Measurements from ENCODE around the gene WDR75.
"Not testable (repeated sequence)": the region's sequence is repeated elsewhere in the genome, so short reads cannot be mapped to it uniquely, and the experiment has no call there.

Gene WDR75

DNA sequence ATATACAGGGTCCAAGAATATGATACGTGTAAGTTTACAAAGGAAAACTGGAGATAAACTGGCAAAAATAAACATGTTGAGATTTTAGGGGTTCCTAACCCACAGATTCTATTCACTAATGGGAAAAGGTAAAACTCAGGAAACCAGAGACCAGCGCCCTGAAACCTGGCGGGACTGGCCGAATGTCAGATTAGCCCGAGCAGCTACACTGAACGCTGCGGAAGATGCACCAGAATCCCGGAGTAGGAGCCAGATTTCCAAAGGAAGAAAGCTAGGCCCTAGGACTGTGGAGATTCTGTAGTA lies 679 bp upstream of the WDR75 start:
- no peak for DNase-seq (ENCODE audit: low read depth in 3 of 3)

DNA sequence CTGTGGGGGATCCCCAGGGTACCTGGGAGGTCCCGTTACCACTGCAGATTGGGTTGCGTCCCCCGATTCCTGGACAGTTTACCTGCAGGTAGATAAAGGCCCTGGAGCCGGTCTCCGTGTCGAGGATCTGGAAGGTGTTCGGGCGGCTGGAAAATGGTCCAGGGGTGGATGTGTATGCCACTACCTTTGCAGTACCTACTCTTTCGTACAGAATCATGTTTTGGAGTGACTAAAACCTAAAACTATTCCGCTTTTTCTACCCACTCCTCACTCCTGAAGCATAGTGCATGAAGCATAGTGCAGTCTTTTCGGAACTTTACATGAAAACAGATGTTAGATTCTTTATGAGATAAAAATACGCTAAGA lies 418 bp downstream of the WDR75 start:
- no peak for DNase-seq (ENCODE audit: low read depth in 3 of 3)

DNA sequence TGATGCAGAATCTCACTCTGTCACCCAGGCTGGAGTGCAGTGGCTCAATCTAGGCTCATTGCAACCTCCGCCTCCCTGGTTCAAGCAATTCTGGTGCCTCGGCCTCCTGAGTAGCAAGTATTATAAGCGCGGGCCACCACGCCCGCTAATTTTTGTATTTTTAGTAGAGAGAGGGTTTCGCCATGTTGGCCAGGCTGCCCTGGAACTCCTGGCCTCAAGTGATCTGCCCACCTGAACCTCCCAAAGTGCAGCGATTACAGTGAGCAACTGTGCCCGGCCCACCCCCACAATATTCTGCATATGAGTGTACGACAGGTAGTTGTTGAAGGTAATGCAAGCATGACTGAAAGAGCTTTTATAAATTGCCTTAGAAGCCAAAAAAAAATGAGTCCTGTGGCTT lies 1.2 kb downstream of the WDR75 start:
- DNase-seq (ENCODE audit: low read depth in 3 of 3): no peak

DNA sequence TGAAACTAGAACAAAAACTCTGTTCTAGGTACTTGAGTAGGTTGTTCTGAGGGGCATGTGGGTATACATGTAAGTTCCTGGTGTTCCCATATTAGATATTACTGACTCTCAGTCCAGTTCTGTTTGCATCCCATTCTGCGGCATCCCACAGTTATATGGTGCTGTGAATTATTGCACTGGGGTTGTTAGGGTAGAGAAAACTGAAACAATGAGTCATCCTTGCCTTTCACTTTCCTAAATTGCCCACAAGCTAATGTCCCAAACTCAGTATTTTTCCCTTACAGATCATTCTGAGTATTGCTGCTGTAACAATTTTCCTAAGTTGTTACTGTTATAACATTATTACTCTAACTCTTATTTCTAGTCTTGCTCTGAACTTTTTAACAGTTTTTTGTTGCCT lies 3.0 kb downstream of the WDR75 start:
- no peak for DNase-seq (ENCODE audit: low read depth in 3 of 3)

DNA sequence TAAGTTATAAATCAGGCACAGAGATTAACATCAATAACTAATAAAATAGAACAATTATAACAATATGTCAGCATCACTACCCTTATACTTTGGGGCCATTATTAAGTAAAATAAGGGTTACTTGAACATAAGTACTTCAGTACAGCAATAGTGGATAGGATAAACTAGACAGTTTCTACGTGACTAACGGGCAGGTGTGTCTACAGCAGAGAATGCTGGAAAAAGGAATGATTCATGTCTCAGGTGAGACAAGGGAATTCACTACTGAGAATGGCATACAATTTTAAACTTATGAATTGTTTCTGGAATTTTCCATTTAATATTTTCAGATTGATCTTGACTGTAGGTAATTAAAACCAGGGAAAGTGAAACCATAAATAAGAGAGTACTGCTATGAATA lies 5.5 kb downstream of the WDR75 start:
- no peak for DNase-seq (ENCODE audit: low read depth in 3 of 3)

DNA sequence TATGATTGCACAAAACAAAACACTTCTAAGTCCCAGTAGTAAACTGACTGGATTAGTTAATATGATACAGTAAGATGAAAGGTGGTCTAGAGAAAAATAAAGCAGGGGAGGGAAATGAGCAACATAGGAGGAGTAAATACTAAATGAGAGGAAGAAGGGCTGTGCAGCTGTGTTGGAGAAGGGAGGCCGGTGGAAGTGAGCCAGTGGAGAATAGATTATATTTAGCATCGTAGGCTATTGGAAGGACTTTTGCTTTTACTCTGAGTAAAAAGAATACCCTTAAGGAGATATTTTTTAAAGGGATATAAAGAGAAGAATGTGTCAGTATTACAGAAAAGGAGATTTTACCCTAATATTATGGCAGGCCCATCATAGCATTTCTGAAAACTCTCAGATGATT lies 12.7 kb downstream of the WDR75 start:
- no peak for DNase-seq (ENCODE audit: low read depth in 3 of 3)

DNA sequence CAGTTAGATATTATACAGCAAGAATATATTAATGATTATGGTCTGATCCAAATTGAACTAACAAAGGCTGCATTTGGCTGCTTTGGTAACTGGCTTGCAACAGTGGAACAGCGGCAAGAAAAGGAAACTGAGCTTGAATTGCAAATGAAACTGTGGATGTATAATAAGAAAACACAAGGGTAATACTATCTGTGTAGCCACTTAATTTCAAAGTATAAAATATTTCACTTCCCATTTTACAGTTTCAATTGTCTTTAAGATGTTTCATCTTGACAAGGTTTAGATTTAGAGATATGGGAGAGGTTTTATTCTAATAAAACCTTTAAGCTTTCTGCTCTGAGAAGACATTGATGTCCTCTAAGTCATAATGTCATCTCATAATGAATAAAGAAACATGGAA lies 23.8 kb downstream of the WDR75 start:
- DNase-seq (ENCODE audit: low read depth in 3 of 3): no peak

DNA sequence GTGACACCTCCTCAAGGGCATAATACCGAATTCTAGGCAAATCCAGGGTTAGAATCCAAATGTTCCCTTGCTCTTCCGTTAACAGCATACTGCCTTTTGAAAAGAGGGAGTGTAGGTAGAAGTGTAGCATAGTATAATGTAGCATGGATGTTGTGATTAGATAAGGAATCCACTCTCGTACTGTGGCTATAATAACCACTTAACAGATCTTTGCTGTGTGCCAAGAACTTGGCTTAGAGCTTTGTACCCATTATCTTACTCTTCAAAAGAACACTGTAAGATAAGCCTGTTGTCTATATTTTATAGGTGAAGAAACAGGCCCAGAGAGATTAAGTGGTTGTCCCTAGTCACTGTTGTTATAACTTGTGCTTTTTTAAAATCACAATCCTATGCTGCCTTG lies 24.2 kb downstream of the WDR75 start:
- DNase-seq (ENCODE audit: low read depth in 3 of 3): no peak

DNA sequence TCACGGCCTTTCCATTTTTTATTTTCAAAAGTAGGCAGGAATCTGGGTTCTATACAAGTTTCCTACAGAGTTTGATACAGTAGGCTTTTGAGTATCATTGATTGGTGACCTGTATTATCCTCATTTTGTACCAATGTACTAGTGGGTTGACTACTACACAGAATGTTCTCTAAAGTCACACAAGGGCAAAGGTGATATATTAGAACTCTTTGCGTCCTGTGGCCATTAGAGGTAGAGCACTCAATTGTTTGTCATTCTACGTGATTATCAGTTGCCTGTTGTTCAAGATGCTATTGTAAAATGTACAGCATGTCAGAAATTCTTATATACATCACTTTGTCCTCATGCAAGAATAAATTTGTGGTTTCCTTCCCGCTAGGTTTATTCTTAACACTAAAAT lies 24.8 kb downstream of the WDR75 start:
- no peak for DNase-seq (ENCODE audit: low read depth in 3 of 3)

DNA sequence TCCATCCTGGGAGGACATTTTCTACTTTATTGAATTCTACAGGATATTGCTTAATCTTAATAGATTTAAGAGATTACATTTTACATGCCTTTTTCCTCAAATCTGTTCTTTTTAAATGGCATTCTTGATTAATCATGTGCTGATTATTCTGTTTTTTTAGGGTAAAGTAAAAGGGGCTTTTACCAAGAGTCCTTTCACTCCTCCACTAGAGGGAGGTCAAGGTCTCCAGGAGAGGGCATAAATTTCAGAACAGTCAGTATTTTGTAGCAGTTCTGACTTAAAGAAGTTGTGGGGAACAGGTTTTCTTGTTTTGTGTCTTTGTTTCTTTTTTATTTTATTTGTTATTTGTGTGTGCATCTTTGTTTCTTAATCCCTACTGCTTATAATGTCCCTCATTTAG lies 25.4 kb downstream of the WDR75 start:
- no peak for DNase-seq (ENCODE audit: low read depth in 3 of 3)

DNA sequence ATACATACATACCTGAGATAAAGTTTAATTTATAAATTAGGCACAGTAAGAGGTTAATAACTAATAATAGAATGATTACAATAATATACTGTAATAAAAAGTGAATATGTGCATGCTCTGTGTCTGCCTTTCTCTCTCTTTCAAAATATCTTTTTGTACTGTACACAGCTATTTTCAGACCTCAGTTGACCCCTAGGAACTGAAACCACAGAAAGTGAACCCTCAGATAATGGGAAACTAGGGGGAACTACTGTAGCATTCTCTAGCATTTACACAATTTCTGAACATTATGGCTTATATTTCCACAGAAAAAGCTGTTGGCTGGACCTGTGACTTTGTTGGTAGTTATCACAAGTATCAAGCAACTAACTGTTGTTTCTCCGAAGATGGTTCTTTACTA lies 25.9 kb downstream of the WDR75 start:
- DNase-seq (ENCODE audit: low read depth in 3 of 3): no peak

DNA sequence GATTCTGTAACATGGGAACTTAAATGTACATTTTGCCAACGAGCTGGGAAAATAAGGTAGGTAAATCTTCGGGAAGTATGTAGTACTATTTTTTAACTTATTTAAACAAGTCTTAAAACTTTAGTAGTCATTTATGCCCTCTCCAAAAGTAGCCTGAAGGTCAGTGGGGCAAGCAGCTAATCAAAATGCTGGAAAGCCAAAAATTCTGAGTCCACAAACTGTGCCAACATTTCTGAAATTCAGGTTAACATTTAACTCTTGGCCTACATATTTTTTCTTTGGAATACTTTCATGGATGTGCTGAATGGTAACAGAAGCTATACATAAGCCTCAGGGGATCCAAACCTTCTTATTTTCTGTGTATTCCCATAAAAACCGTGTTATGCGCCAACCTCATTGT lies 26.3 kb downstream of the WDR75 start:
- no peak for DNase-seq (ENCODE audit: low read depth in 3 of 3)

DNA sequence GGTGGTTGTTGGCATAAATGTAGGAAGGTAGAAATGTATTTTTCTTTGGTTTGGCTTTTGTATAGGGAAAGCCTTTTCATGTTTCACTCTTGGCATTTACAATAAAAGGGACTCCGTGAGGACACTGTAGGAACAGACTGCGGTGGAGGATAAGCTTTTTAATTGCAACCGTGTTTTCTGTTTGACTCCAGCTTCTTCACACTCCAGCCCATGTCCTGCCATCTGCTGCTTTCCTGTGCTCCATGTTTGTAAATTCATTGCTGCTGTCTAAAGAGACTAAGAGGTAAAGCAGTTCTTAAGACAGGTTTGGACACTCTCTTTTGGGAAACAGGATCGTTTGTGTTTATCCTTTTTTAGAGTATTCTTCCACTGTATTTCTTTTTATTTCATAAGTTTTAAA lies 33.3 kb downstream of the WDR75 start:
- DNase-seq (ENCODE audit: low read depth in 3 of 3): no peak

DNA sequence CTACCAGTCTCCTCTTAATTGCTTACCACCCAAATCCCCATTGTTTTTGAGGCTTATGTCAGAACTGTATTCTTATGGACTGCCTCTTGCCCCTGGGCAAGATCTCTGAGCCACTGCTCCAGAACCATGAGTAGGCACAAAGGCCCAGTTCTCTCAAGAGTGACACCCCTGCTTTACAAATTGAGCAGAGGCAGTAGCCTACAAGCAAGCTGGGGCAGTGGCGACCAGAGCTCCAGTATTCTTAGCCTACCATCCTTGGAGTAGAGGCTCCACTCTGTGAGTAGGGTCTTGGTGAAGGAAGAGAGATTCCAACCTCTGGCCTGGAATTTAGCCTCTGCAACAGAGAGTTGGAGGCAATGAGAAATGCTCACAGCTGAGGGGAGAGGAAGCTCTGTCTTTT lies 36.5 kb downstream of the WDR75 start:
- DNase-seq (ENCODE audit: low read depth in 3 of 3): no peak

DNA sequence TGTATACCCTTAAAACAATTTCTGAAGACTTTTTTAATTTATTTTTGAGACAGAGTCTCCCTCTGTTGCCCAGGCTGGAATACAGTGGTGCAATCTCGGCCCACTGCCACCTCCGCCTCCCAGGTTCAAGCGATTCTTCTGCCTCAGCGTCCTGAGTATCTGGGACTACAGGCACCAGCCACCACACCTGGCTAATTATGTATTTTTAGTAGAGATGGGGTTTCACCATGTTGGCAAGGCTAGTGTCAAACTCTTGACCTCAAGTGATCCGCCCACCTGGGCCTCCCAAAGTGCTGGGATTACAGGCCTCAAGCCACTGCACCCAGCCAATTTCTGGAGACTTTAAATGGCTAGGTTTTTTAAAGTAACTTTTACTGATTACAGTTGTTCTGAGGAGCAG lies 37.0 kb downstream of the WDR75 start:
- DNase-seq (ENCODE audit: low read depth in 3 of 3): not testable (repeated sequence)

DNA sequence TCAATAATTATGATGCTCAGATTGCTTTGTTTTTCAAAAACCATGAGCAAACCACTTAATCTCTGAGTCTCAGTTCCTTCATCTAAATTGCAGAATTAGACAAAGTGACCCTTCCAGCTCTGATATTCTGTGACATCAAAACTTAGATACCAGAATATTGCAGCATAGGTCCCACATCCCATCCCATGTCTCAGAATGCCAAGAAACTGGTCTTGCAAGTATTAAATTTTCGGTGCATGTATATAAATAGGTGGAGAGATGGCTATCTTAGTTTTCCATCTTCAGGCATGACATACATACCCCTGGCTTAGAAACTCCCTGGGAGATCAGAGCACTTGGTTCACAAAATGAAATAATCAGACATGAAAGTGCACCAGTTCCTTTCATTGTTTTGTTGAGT lies 39.8 kb downstream of the WDR75 start:
- no peak for DNase-seq (ENCODE audit: low read depth in 3 of 3)

DNA sequence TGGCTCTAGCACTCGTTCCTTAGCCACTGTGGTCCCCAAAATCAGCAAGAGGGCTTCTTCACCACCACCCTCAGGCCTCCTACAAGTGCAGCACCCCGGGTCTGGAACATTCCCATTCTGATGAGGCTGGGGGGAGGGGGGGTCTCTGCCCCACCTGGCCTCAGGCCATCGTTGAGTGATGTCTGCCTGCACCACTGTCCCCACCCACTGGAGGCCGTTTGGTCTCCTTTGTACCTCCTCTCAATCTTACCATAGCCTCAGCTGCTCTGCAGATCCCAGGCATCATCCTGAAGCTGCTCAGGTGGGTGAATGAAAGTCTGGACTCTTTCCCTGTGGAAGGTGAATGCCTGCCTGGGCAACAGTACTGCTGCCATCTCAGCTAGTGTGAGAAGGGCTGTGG lies 42.3 kb downstream of the WDR75 start:
- no peak for DNase-seq (ENCODE audit: low read depth in 3 of 3)

DNA sequence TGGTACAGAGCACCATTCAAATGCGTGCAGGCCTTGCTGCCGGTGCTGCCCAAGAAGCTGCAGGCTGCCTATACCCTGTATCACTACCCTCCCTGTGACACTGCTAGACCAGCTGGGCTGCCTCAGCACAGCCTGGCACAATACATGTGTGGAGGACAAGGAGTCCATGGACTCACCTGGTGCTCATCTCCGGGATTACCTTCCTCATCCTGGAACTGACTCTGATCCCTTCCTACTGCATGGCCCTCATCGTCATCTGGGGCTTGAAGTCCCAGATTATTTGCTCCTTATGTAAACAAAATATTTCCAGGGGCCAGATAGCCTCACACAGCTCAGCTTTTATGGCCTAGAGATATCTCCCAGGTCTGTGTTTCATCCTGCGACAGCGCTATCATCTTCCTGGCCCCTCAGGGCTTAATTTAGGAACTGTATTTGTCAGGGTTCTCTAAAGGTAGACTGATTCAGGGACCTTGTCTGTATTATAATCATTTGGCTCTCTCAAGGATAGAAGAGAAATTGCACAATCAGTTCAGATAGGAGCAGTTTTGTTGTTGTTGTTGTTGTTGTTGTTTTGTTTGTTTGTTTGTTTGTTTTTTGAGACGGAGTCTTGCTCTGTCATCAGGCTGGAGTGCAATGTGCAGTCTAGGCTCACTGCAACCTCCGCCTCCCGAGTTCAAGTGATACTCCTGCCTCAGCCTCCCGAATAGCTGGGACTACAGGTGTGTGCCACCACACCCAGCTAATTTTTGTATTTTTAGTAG lies 42.9 kb downstream of the WDR75 start:
- no peak for DNase-seq (ENCODE audit: low read depth in 3 of 3)

DNA sequence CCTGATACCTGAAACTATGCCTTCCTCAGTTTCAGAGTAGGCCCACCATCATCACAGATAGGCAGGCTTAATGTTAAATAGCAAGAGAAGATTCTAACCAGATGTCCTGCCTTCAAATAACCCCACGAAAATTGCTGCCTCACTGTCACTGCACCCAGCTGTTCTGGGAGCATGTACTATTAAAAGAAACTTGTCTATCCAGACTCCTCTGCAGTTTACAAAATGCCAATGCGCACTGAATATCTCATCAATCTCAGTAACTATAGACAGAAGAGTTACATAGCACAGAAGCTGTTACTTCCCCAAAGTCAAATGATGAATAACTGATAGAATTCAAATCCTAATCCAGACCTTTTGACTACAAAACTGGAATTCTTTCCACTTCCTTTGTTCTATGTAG lies 43.9 kb downstream of the WDR75 start:
- DNase-seq (ENCODE audit: low read depth in 3 of 3): no peak

DNA sequence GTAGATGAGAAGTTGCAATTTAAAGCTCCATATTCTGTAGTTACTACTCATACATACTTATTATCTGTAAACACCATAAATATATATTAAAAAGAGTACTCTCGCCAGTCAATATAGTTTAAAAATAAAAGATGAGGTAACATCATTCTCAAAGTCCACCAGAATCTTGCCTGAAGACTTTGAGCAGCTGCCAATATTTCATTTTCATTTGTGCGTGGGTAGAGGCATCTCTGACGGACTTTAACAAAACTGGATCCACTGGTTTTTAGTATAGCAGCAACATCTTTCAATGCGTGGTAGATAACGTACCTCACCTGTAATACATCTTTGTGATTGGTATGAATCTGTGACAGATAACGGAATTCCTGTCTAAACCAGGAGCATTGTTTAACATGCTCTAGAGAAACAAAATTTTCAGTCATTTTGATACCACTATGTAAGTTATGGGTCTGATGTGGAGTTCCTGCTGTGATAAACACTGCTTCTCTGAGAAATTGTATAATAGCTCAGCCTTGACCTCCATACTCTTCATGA lies 45.0 kb downstream of the WDR75 start:
- no peak for DNase-seq (ENCODE audit: low read depth in 3 of 3)

DNA sequence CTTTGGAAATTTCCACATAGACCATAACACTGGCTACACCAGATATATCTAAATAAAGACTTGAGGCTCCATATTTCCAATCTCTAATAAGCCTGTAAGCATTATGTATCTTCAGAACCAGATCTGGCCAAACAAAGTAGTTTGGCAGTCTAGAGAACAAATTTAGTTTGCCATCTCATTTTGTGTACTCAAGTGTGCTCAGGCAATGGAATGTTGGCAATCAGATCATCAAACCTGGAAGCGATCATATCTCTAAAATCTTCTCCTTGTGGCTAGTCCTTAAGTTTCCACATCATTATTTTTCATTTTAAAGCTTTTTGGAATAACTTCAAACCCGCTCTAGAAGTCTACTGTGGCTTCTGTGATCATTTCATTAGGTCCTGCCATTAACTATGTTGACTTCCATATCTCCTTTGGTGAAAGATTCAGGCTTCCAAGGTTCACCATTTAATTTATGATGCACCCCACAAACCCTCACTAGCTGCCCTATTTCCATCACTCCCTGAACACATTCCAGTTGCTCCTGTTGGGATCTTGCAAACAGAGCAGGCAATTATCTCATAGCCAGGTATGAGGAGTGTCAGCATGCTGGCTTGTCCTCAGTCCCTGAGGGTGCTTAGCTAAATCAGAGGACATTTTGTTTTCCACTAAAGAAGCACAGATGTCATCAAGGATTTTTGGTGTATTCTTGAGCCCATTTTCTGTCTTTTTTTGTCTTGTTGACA lies 46.2 kb downstream of the WDR75 start:
- no peak for DNase-seq (ENCODE audit: low read depth in 3 of 3)

DNA sequence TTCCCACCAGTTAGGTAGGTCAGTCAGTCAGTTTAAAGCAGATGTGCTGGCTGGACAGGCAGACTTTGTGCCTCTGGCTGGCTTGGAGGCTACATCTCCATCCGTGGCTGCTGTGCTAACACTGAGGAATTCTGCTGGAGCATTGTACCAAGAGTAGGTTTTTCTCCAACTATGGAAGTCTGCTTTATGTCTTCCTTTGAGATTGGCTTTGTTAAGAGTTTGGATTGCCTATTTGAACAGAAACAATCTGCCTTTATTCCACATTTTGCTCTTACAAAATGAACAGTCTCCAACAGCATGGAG lies 46.7 kb downstream of the WDR75 start:
- no peak for DNase-seq (ENCODE audit: low read depth in 3 of 3)

DNA sequence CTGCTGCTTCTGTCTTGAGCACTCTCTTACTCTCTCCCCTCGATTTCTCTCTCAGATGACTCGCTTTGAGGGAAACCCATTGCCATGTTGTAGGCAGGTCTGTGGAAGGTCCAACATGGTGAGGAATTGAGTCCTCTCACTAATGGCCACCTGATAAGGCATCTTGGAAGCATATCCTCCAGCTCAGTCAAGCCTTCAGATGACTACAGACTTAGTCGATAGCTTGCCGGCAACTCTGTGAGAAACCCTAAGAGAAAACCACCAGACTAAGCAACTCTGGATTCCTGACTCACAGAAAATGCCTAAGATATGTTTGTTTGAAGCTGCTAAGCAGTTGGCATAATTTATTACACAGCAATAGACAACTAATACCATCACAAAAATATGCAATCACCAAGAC lies 51.2 kb downstream of the WDR75 start:
- no peak for DNase-seq (ENCODE audit: low read depth in 3 of 3)

DNA sequence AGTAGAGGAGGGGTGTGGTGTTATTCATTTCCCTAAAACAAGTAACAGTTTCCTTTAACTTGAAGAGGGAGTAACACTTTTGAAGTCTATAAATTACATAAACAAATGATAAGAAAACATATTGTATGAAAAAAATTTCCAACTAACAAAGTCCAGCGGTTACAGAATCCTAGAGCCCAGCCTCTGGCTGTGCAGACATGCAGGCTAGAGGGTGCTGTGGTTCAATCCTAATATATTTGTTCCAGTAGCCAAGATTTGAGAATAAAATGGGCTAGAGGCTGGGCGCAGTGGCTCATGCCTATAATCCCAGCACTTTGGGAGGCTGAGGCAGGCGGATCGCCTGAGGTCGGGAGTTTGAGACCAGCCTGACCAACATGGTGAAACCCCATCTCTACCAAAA lies 56.9 kb downstream of the WDR75 start:
- DNase-seq (ENCODE audit: low read depth in 3 of 3): no peak
